ENCODE data around the gene HCFC1.
"Not testable (repeated sequence)": the region's sequence is repeated elsewhere in the genome, so short reads cannot be mapped to it uniquely, and the experiment has no call there.

Gene HCFC1

GRCh38 chrX:153981231-153981630 lies 9.6 kb upstream of the HCFC1 start:
- no peak for TF ChIP-seq CTCF (IDR thresholded peaks at IDR 0.05; ENCODE audit: unreplicated experiment in 3 of 3)
- Mint-ChIP-seq H3K4me1 (no peaks in the 10 kb centered on the region), H3K27me3 (ENCODE audit: low read depth) (no peaks in the 10 kb centered on the region), H3K4me3 (no peak overlapping the region), H3K36me3 (ENCODE audit: low read depth) (peaks cover 15% of the 10 kb centered on the region), H3K9me3 (no peaks in the 10 kb centered on the region), H3K27ac (peak overlapping the region; percentile 48 to 82 (median 50))

- not testable (repeated sequence) for H3K9me3 Mint-ChIP-seq; H3K4me1 Mint-ChIP-seq; H3K27ac Mint-ChIP-seq; H3K27me3 Mint-ChIP-seq (ENCODE audit: low read depth); H3K4me3 Mint-ChIP-seq
- H3K36me3 Mint-ChIP-seq (ENCODE audit: low read depth) = peaks cover 15% of the 10 kb centered on the region
Observed at GRCh38 chrX:153980394-153980793, 8.8 kb upstream of the HCFC1 start.

GRCh38 chrX:153974726-153975286 lies 3.2 kb upstream of the HCFC1 start:
- no peak for TF ChIP-seq CTCF (IDR thresholded peaks at IDR 0.05; ENCODE audit: unreplicated experiment in 3 of 3)
- H3K9me3 Mint-ChIP-seq = no peaks in the 10 kb centered on the region

GRCh38 chrX:153974003-153974725 lies 2.5 kb upstream of the HCFC1 start:
- Mint-ChIP-seq H3K36me3 (ENCODE audit: low read depth) (no peaks in the 10 kb centered on the region), H3K27ac (peak overlapping the region; percentile 99 to 100 (median 100)), H3K4me1 (peaks cover 32% of the 10 kb centered on the region), H3K4me3 (peak overlapping the region; percentile 91 to 98 (median 92)), H3K27me3 (ENCODE audit: low read depth) (no peaks in the 10 kb centered on the region), H3K9me3 (no peaks in the 10 kb centered on the region)
- no peak for TF ChIP-seq CTCF (IDR thresholded peaks at IDR 0.05; ENCODE audit: unreplicated experiment in 3 of 3)

More at GRCh38 chrX:153974726-153975286, 3.2 kb upstream of the HCFC1 start:
- H3K36me3 Mint-ChIP-seq (ENCODE audit: low read depth) = no peaks in the 10 kb centered on the region
- peak overlapping the region; percentile 42 to 92 (median 69) for H3K4me3 Mint-ChIP-seq
- peaks cover 28% of the 10 kb centered on the region for H3K4me1 Mint-ChIP-seq
- H3K27me3 Mint-ChIP-seq (ENCODE audit: low read depth) = no peaks in the 10 kb centered on the region
- H3K27ac Mint-ChIP-seq = peak overlapping the region; percentile 99 to 100 (median 100)

GRCh38 chrX:153973127-153974002 lies 1.7 kb upstream of the HCFC1 start:
- peaks cover 40% of the 10 kb centered on the region for H3K4me1 Mint-ChIP-seq
- H3K27ac Mint-ChIP-seq = peak overlapping the region; percentile 99 to 100 (median 100)
- no peaks in the 10 kb centered on the region for H3K9me3 Mint-ChIP-seq
- H3K4me3 Mint-ChIP-seq = peak overlapping the region; percentile 91 to 98 (median 92)
- no peaks in the 10 kb centered on the region for H3K36me3 Mint-ChIP-seq (ENCODE audit: low read depth)
- TF ChIP-seq CTCF (IDR thresholded peaks at IDR 0.05; ENCODE audit: unreplicated experiment in 3 of 3) = no peak
- H3K27me3 Mint-ChIP-seq (ENCODE audit: low read depth) = no peaks in the 10 kb centered on the region

Data from nephron (organoid).